ENCODE data around the gene SOX18.
A peak's percentile ranks its signal among the peaks of the same experiment; 100 is the strongest.

The SOX18 gene

DNA sequence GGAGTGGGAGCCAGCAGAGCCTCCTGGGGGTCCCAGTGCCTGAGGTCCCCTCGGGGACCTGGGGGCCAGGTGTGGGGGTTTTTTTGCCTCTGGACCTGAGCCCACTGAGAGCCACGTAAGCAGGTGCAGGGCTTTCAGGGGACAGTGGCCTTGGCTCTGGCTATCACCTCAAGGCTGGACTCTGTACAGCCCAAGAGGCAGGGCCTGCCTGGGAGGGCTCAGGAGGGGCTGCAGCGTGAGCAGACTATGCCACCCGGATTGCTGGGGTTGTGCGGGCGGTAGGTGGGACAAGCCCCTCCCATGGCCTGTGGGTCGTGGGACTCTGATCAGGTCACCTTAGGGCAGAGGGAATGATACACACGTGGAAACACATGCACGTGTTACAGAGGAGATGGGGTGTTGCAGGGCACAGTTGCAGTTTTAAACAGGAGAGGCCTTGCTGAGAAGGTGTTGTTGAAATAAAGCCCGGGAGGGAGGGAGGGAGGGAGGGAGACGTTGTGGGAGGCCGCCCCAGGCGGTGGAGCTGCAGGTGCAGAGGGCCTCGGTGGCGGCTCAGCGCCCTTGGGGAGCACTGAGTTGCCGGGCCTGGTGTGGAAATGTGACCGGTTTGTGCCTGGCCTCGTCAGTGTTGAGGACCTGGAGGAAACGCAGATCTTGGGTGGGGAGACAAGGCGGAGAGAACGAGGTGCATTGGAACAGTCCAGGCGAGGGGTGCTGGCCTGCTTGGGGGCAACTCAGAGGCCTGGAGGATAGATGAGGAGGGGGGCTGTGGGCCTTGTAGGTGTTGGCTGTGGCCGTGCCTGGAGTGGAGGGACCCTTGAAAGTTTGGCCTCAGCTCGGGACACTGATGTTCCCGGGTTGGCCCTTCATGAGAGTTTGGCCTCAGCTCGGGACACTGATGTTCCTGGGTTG, 15.9 kb upstream of the SOX18 start:
- H3K4me1 ChIP-seq (ENCODE audit: control insufficient read depth, low read depth, low read length): no peaks in the 10 kb centered on the region
- no peak overlapping the region for H3K9ac ChIP-seq (ENCODE audit: low read length)
- H3K9me3 ChIP-seq (ENCODE audit: control insufficient read depth, low read depth, low read length): no peaks in the 10 kb centered on the region
- H3K4me3 ChIP-seq (ENCODE audit: low read length): no peak overlapping the region
- H3K36me3 ChIP-seq (ENCODE audit: control insufficient read depth, low read depth, low read length): no peaks in the 10 kb centered on the region
- no peaks in the 10 kb centered on the region for H3K27me3 ChIP-seq (ENCODE audit: control insufficient read depth, insufficient read depth, low read length)
- H3K27ac ChIP-seq (ENCODE audit: low read length): no peak overlapping the region

DNA sequence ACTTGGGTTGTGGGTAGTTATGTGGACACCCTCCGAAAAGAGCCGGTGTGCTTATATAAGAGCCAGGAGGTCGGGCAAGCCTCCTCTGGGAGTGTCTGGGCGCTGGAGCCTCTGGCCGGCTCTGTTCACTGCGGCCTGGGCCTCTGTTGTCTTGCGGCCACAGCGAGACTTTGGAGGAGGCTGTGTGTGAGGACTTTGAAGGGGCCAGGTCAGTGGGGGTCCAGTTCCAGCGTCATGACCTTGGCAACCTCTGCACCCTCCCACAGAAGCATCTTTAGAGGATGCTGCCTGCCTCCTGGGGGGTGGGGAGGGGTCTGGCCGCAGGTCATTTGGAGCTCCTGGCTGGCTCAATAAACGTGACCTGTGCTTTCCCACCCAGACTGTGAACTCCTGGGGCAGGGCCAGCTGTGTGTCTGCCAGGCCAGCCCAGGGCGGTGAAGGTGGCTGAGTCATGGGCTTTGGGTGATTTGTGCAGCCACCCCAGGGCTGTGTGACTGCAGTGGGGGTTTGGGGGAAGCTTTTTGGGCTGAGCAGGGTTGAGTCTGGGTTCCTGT, 14.8 kb upstream of the SOX18 start:
- Histone ChIP-seq H3K36me3 (ENCODE audit: control insufficient read depth, low read depth, low read length) (no peaks in the 10 kb centered on the region), H3K9me3 (ENCODE audit: control insufficient read depth, low read depth, low read length) (no peaks in the 10 kb centered on the region), H3K4me1 (ENCODE audit: control insufficient read depth, low read depth, low read length) (no peaks in the 10 kb centered on the region), H3K27ac (ENCODE audit: low read length) (no peak overlapping the region), H3K27me3 (ENCODE audit: control insufficient read depth, insufficient read depth, low read length) (no peaks in the 10 kb centered on the region), H3K9ac (ENCODE audit: low read length) (no peak overlapping the region), H3K4me3 (ENCODE audit: low read length) (peak overlapping the region; percentile 73)

DNA sequence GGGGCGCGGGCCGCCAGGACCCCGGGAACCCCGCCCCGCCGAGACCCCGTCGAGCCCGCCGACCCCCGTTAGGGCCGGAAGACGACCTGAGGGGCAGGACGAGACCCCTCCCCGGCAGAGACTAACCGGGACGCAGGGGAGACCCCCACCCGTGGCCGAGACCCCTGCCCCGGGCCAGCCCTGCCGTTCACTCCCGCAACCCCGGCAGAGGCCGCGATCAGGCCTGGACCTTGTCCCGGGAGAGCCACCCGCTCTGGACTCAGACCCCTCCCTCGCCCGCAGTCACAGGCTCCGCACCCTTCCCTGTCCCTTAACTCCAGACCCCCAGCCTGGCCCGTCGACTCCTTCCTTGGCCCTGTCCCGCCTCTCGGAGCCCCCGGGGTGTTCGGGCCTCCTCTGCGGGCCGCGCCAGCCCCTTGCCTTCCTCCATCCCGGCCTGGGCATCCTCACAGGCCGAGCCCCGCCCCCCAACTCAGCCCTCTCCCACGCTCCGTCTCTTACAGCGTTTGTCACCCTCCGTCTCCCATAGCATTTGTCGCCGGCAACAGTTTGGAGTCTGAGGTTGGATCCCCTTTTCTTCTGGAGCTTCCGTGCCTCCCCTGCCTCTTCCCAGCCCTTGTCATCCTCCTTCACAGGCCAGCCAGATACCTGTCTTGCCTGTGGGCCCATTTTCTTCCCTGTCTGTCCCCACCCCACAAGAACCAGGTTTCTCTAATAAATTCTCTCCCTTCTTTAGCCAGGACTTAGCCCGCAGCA, 14.1 kb upstream of the SOX18 start:
- no peaks in the 10 kb centered on the region for H3K9me3 ChIP-seq (ENCODE audit: control insufficient read depth, low read depth, low read length)
- H3K4me1 ChIP-seq (ENCODE audit: control insufficient read depth, low read depth, low read length): no peaks in the 10 kb centered on the region
- peak overlapping the region; percentile 56 for H3K9ac ChIP-seq (ENCODE audit: low read length)
- no peaks in the 10 kb centered on the region for H3K36me3 ChIP-seq (ENCODE audit: control insufficient read depth, low read depth, low read length)
- H3K27ac ChIP-seq (ENCODE audit: low read length): no peak overlapping the region
- H3K4me3 ChIP-seq (ENCODE audit: low read length): peak overlapping the region; percentile 73
- no peaks in the 10 kb centered on the region for H3K27me3 ChIP-seq (ENCODE audit: control insufficient read depth, insufficient read depth, low read length)

DNA sequence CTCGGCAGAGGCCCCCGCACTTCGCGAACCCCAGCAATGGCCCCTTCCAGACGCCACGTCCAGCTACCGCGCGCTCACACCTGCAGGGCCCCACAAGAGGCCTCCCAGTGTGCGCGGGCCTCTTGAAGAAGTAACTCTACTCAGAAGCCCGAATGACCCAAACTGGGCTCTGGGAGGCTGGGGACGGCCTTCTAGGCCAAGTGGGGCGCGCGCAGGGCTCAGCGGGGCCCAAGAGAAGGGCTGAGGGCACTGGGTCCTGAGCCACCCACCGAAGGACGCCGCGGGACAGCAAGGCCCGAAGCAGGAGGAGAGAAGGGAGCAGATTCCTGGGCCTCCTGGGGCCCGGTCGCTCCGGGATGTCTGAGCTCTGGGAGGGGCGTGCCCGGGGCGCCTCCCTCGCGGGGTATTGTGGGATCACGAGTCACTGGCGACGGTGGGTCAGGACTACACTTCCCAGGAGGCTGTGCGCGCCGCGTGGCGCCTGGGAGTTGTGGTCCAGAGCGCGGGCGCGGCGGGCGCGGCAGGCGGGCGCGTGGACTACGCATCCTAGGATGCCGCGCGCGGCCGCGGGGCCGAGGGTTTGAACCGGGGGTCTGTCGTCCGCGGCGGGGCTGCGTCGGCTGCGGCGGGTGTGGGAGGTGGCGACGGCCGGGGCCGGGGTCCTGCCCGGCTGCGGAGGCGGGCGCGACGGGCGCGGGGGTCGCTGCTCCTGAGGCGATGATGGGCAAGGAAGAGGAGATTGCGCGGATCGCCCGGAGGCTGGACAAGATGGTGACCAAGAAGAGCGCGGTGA, 13.4 kb upstream of the SOX18 start, which contains the start of gene TCEA2:
TCEA2 (plus strand) TSS at position 603 of the 793 bp plus-strand sequence; CDS start at position 718, 115 bp downstream.
- peak within 1 kb of the TSS; percentile 56 for H3K9ac ChIP-seq (ENCODE audit: low read length)
- no peaks in the 10 kb centered on the region for H3K27me3 ChIP-seq (ENCODE audit: control insufficient read depth, insufficient read depth, low read length)
- H3K36me3 ChIP-seq (ENCODE audit: control insufficient read depth, low read depth, low read length): no peaks in the 10 kb centered on the region
- H3K27ac ChIP-seq (ENCODE audit: low read length): no peak within 1 kb of the TSS
- peak within 1 kb of the TSS; percentile 73 for H3K4me3 ChIP-seq (ENCODE audit: low read length)
- H3K4me1 ChIP-seq (ENCODE audit: control insufficient read depth, low read depth, low read length): no peaks in the 10 kb centered on the region
- H3K9me3 ChIP-seq (ENCODE audit: control insufficient read depth, low read depth, low read length): no peaks in the 10 kb centered on the region

DNA sequence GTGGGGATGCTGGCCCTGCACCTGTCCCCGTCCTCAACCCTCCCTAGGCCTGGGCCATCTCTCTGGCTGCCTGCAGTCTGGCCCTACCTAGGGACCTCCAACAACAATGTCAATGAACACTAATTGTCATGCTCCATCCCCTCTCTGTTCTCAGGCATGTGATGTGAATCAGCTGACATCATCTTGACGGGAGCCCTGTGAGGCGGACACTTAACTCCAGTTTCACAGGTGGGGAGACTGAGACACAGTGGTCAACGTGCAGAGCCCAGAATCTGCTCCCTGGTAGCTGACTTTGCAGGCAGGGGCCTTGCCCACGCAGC, 12.8 kb upstream of the SOX18 start:
- H3K36me3 ChIP-seq (ENCODE audit: control insufficient read depth, low read depth, low read length): no peaks in the 10 kb centered on the region
- H3K27me3 ChIP-seq (ENCODE audit: control insufficient read depth, insufficient read depth, low read length): no peaks in the 10 kb centered on the region
- peak overlapping the region; percentile 73 for H3K4me3 ChIP-seq (ENCODE audit: low read length)
- peaks cover 4% of the 10 kb centered on the region for H3K4me1 ChIP-seq (ENCODE audit: control insufficient read depth, low read depth, low read length)
- no peak overlapping the region for H3K9ac ChIP-seq (ENCODE audit: low read length)
- H3K9me3 ChIP-seq (ENCODE audit: control insufficient read depth, low read depth, low read length): no peaks in the 10 kb centered on the region
- H3K27ac ChIP-seq (ENCODE audit: low read length): no peak overlapping the region

DNA sequence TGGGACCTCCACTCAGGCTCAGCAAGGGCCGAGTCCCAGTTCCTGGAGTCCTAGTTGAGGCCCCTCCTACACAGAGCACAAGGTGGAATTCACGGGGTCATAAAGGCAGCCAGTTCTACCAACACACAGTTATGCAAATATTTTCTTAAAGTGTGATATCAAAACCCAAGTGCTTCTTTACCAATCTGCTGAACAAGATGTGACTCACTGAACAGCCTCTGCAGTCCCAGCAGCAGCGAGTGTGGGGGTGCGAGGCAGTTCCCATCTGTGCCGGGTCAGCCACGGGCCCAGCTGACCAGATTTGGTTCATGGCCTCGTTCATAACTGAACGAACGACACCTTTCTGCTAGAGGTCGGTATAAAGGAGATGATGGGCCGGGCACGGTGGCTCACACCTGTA, 9.1 kb upstream of the SOX18 start:
- Histone ChIP-seq H3K9ac (ENCODE audit: low read length) (no peak overlapping the region), H3K27ac (ENCODE audit: low read length) (no peak overlapping the region), H3K4me1 (ENCODE audit: control insufficient read depth, low read depth, low read length) (peaks cover 4% of the 10 kb centered on the region), H3K4me3 (ENCODE audit: low read length) (no peak overlapping the region), H3K9me3 (ENCODE audit: control insufficient read depth, low read depth, low read length) (no peaks in the 10 kb centered on the region), H3K27me3 (ENCODE audit: control insufficient read depth, insufficient read depth, low read length) (no peaks in the 10 kb centered on the region), H3K36me3 (ENCODE audit: control insufficient read depth, low read depth, low read length) (no peaks in the 10 kb centered on the region)

DNA sequence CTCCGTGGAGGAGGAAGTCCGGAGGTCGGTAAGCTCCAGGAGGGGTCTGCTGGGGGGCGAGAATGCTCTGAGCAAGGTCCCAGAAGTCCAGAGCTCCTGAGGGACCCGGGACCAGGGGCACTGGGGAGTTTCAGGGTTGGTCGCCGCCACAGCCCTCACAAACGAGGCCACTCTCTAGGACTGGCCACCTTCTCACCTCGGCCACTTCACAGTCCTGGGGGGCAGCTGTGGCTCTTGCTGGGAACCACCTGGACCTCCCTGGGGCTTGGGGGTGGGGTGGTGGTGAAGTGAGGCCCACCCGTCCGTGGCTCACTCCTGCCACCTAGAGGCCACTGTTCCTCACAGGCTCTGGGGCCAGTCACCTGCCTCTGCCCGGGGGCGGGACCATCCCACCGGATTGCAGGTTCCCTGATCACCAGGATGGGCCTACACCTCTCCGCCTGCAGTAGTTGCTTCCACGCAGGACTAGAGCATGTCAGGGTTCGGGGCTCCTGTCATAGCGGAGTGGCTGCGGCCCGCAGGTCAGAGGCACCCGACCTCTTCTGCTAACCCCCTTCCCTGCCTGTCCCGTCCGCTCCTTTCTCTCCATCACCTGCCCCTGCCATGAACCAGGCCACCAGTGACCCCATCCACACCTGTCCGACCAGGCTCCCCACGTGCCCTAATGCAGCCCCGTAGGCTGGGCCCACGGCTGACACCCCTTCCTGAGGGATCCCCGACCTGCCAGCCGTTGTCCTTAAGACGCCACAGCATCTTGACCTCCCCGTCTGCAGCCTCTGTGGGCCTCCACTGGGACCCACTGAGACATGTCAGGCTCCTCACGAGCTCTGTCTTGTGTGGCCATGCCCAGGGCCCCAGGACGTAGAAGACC, 8.4 kb upstream of the SOX18 start:
- H3K4me3 ChIP-seq (ENCODE audit: low read length): no peak overlapping the region
- no peaks in the 10 kb centered on the region for H3K36me3 ChIP-seq (ENCODE audit: control insufficient read depth, low read depth, low read length)
- H3K27ac ChIP-seq (ENCODE audit: low read length): no peak overlapping the region
- H3K27me3 ChIP-seq (ENCODE audit: control insufficient read depth, insufficient read depth, low read length): no peaks in the 10 kb centered on the region
- H3K4me1 ChIP-seq (ENCODE audit: control insufficient read depth, low read depth, low read length): peaks cover 4% of the 10 kb centered on the region
- no peak overlapping the region for H3K9ac ChIP-seq (ENCODE audit: low read length)
- no peaks in the 10 kb centered on the region for H3K9me3 ChIP-seq (ENCODE audit: control insufficient read depth, low read depth, low read length)

DNA sequence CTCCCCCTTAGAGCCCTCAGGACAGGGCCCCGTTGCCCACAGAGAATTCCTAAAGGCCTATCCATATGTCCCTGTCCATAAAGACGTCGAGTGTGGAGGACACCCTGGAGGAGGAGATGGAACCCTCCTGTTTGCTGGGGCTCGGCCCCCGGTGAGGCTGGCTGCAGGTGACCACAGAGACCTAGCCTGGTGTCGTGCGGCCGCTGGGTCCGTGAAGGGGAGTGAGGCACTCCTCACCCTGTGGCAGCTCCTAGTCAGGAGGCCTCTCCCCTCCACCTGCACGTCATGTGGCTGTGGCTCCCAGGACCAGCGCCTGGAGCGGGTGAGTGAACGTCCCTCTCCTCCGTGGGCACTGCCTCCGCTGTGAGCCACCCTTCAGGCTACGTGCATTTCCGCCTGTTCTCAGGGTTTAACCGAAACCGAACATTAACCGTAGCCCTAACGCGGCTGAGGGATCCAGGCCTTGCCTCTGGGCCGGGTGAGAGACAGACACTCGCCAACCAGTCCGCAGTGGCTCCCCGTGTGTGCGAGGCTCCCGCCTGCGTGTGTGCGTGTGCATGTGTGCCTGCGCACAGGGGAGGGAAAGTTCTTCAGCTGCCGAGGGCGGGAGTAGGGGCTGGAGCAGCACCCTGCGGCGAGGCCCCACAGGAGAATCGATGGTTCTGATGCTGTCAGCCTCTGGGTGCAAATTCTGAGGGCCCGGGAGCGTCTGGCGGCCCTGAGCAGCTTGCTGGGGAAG, 7.6 kb upstream of the SOX18 start:
- Histone ChIP-seq H3K9ac (ENCODE audit: low read length) (no peak overlapping the region), H3K27me3 (ENCODE audit: control insufficient read depth, insufficient read depth, low read length) (no peaks in the 10 kb centered on the region), H3K4me3 (ENCODE audit: low read length) (no peak overlapping the region)

DNA sequence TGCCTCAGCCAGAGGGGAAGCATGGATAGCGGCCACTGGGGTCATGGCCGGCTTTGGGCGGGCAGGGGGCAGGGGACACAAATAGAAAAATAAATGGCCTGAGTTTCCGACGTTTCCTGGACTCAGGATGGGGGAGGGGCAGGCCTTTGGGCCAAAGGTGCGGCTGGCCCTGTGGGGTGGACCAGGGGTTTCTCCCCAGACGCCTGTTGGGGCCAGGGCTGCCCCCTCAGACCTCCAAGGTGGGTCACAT, 7.1 kb upstream of the SOX18 start:
- peaks cover 4% of the 10 kb centered on the region for H3K4me1 ChIP-seq (ENCODE audit: control insufficient read depth, low read depth, low read length)
- H3K27ac ChIP-seq (ENCODE audit: low read length): no peak overlapping the region
- no peaks in the 10 kb centered on the region for H3K36me3 ChIP-seq (ENCODE audit: control insufficient read depth, low read depth, low read length)
- H3K9me3 ChIP-seq (ENCODE audit: control insufficient read depth, low read depth, low read length): no peaks in the 10 kb centered on the region
- H3K27me3 ChIP-seq (ENCODE audit: control insufficient read depth, insufficient read depth, low read length): peaks cover 4% of the 10 kb centered on the region
- no peak overlapping the region for H3K9ac ChIP-seq (ENCODE audit: low read length)
- no peak overlapping the region for H3K4me3 ChIP-seq (ENCODE audit: low read length)

More for the DNA sequence above, 7.6 kb upstream of the SOX18 start:
- Histone ChIP-seq H3K4me1 (ENCODE audit: control insufficient read depth, low read depth, low read length) (peaks cover 4% of the 10 kb centered on the region), H3K9me3 (ENCODE audit: control insufficient read depth, low read depth, low read length) (no peaks in the 10 kb centered on the region), H3K36me3 (ENCODE audit: control insufficient read depth, low read depth, low read length) (no peaks in the 10 kb centered on the region), H3K27ac (ENCODE audit: low read length) (no peak overlapping the region)

DNA sequence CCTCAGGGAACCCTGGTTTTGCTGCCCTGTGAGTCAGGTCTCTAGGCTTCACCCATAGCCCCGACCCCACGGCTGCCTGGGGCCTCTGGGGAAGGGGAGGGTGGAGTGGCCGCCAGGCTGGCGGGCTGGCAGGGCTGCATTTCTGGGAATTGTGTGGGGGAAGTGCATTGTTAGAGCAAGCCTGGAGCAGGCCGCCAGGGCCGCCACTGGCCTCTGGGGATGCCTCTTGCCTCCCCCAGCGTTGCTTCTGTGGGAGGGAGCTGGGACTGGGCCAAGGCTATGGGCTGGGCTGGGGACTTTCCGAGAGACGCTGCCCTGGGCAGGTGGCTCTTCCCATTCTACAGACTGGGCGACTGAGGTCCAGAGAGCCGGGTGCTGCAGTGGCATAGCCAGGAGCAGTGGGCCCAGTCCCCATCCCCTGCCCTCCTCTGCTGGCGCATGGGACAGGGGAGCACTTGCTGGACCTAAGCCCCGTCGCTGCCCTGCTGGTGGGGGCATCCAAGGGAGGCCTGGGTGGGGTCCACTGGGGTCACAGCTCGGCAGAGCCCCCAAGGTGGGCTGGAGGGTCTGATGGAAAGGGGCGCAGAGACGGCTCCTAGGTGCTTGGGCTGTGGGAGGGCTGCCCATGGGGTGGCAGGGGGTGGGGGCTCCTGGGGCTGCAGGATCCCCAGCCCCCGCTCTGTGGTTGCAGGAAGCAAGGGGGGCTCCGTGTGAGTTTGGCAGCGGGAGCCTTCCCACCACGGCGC, 6.6 kb upstream of the SOX18 start:
- Histone ChIP-seq H3K4me1 (ENCODE audit: control insufficient read depth, low read depth, low read length) (peaks cover 4% of the 10 kb centered on the region), H3K27ac (ENCODE audit: low read length) (no peak overlapping the region), H3K36me3 (ENCODE audit: control insufficient read depth, low read depth, low read length) (no peaks in the 10 kb centered on the region), H3K4me3 (ENCODE audit: low read length) (no peak overlapping the region), H3K9ac (ENCODE audit: low read length) (no peak overlapping the region), H3K27me3 (ENCODE audit: control insufficient read depth, insufficient read depth, low read length) (peaks cover 9% of the 10 kb centered on the region), H3K9me3 (ENCODE audit: control insufficient read depth, low read depth, low read length) (no peaks in the 10 kb centered on the region)
